Mammary epithelial cell (primary cell): Measurements from ENCODE around the gene IGSF22.

Source experiments
- CTCF ChIP-seq, 2 donors: IDR thresholded peaks in 1 of 2; conservative IDR thresholded peaks in 1 of 2; 2 replicates each; pipeline ENCODE4 v1.5.1; 2011 to 2012; ENCODE audit warnings: inconsistent platforms in 2 of 2, low read length in 2 of 2, mild to moderate bottlenecking in 2 of 2, control low read depth in 1 of 2, low read depth in 1 of 2; ENCODE audit not compliant: insufficient read depth in 1 of 2; ENCODE audit errors: extremely low read depth in 1 of 2
- EZH2 ChIP-seq: IDR thresholded peaks from 2 replicates; pipeline ENCODE4 v1.6.1; 2012; ENCODE audit warnings: low read length, inconsistent platforms, borderline replicate concordance

- TF ChIP-seq CTCF (conservative IDR thresholded peaks at IDR 0.05 in 1 of 2, IDR thresholded peaks at IDR 0.05 in 1 of 2; ENCODE audit: extremely low read depth in 1 of 2, insufficient read depth in 1 of 2, low read depth in 1 of 2, low read length in 2 of 2) = no peak
- no peak for TF ChIP-seq EZH2
Measured at GRCh38 chr11:18773104-18773503, 47.1 kb upstream of the IGSF22 start.
